Progenitor cell of endocrine pancreas (in vitro differentiated cells): ENCODE data around the gene TRIM49B. TPM values are rescaled to one million over a fixed set of nuclear protein-coding genes. Genes with fewer than 3 reads are reported as not detected.
"Not testable (repeated sequence)": the region's sequence is repeated elsewhere in the genome, so short reads cannot be mapped to it uniquely, and the experiment has no call there.

ENCODE experiments used
- DNase-seq: peaks from one replicate; pipeline ENCODE4 v3.0.0; 2021; ENCODE audit warnings: low spot score; ENCODE audit not compliant: unreplicated experiment
- H3K27ac Mint-ChIP-seq: 2 replicates; pipeline ENCODE4 v1.8.0; 2021; ENCODE audit warnings: mild to moderate bottlenecking, moderate library complexity, mixed read lengths
- H3K27me3 Mint-ChIP-seq: 2 replicates; pipeline ENCODE4 v1.8.0; 2021; ENCODE audit warnings: mixed read lengths
- H3K36me3 Mint-ChIP-seq: 2 replicates; pipeline ENCODE4 v1.8.0; 2022; ENCODE audit warnings: mixed read lengths; ENCODE audit not compliant: insufficient read depth
- H3K4me1 Mint-ChIP-seq: 2 replicates; pipeline ENCODE4 v1.8.0; 2021; ENCODE audit warnings: low read depth, mixed read lengths
- H3K4me3 Mint-ChIP-seq: 2 replicates; pipeline ENCODE4 v1.8.0; 2021; ENCODE audit warnings: low read depth, mild to moderate bottlenecking, moderate library complexity, mixed read lengths
- H3K9me3 Mint-ChIP-seq: 2 replicates; pipeline ENCODE4 v1.8.0; 2021; ENCODE audit warnings: low read depth, mixed read lengths
- long read RNA-seq: library from polyadenylated mRNA; unstranded; transcript quantifications from one replicate; pipeline ENCODE4 v2.0.0, GENCODE V29; 2020
- total RNA-seq: library from RNA; stranded (reverse); gene quantifications from 2 replicates; pipeline ENCODE4 v1.2.1, GENCODE V29; 2021

The TRIM49B gene, protein sequence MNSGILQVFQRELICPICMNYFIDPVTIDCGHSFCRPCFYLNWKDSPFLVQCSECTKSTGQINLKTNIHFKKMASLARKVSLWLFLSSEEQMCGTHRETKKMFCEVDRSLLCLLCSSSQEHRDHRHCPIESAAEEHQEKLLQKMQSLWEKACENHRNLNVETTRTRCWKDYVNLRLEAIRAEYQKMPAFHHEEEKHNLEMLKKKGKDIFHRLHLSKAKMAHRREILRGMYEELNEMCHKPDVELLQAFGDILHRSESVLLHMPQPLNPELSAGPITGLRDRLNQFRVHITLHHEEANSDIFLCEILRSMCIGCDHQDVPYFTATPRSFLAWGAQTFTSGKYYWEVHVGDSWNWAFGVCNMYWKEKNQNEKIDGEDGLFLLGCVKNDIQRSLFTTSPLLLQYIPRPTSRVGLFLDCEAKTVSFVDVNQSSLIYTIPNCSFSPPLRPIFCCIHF
- not detected in 2 replicates for total RNA-seq
- long read RNA-seq: 0 reads

DNA sequence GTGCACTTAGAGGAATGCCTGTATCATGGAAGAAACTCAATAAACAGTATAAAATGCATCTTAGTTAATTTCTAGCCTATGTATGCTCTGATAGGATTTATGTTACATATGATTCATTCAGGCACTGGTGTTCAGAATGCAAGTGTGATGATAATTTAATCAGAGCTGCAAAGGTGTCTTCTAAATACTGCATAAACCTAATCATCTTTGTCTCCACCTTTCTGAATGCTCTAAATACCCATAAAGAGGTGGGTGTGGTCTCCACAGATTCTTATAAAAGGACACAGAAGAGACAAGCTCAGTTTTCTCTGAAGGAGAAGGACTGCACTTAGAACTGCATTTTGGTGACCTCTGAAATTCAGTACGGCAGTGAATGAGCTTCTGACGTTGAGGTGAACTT, at the start of gene TRIM49B:
Gene TRIM49B, plus strand, starts transcription at position 301 of the 400 bp plus-strand sequence. CDS start 2,777 bp downstream, outside the sequence.
- H3K27ac Mint-ChIP-seq, DNase-seq, H3K4me3 Mint-ChIP-seq, H3K4me1 Mint-ChIP-seq, H3K36me3 Mint-ChIP-seq, H3K27me3 Mint-ChIP-seq: not testable (repeated sequence)
- H3K9me3 Mint-ChIP-seq: peaks cover 32% of the 10 kb centered on the region

DNA sequence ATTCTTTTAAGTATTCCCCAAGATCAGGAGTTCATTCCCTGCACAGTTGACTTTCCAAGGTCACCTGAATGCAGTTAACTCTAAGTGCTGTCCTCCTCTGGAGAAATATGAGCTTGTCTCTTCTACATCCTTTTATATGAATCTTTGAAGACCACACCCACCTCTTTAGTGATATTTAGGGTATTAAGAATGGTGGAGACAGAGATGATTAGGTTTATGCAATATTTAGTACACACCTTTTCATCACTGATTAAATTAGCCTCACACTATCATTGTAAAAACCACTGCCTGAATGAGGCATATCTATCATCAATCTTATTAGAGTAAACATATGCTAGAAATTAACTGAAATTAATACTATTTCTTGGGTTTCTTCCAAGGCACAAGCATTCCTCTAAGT, 44.8 kb upstream of the TRIM49B start, which contains the start of gene TRIM51G:
Gene TRIM51G, minus strand, starts transcription at position 101 of the 400 bp plus-strand sequence. CDS start 2,190 bp downstream, outside the sequence.
- H3K27ac Mint-ChIP-seq, H3K4me3 Mint-ChIP-seq, DNase-seq, H3K36me3 Mint-ChIP-seq, H3K27me3 Mint-ChIP-seq, H3K4me1 Mint-ChIP-seq: not testable (repeated sequence)
- H3K9me3 Mint-ChIP-seq: peaks cover 37% of the 10 kb centered on the region

DNA sequence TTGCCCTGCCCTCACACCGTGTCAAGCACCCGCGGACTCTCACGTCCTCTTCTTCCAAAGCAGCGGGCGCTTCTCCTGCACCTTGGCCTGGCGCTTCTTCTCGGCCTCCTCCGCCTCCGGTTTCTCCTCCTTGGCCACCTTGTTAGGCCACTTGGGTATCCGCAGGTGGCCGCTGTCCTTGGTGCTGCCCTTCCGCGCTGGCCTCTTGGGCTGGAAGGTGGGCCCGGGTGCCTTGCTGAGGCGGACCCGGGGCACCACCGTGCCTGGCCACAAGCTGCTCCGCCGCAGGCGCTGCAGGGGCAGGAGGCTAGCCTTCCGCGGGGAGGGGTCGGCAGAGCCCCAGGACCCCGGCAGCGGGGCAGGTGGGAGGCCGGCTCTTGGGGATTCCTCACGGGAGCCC, 19.6 kb downstream of the TRIM49B start:
- H3K4me3 Mint-ChIP-seq, H3K4me1 Mint-ChIP-seq, H3K27ac Mint-ChIP-seq, H3K27me3 Mint-ChIP-seq, H3K36me3 Mint-ChIP-seq, DNase-seq: not testable (repeated sequence)
- peaks cover 23% of the 10 kb centered on the region for H3K9me3 Mint-ChIP-seq

DNA sequence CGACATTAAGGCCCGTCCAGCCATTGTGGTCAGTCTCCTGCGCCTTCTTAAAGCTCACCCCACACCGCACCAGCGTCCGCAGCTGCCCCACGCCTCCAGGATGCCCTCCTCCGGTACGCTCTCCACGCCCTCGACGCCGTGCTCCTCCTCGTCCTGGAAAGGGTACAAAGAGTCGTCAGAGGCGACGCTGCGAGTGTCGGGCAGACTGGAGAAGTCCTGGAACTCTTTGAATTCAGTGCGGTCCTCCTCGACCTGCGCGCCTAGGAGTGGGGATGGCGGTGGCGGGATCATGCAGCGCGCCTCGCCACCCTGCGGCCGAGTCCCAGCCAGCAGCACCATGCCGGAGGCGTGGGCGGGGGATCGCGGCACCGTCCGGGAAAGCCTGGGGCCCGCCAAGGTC, 21.2 kb downstream of the TRIM49B start:
- H3K4me3 Mint-ChIP-seq, H3K27ac Mint-ChIP-seq, H3K4me1 Mint-ChIP-seq, H3K36me3 Mint-ChIP-seq, H3K27me3 Mint-ChIP-seq, DNase-seq: not testable (repeated sequence)
- H3K9me3 Mint-ChIP-seq: peaks cover 27% of the 10 kb centered on the region

DNA sequence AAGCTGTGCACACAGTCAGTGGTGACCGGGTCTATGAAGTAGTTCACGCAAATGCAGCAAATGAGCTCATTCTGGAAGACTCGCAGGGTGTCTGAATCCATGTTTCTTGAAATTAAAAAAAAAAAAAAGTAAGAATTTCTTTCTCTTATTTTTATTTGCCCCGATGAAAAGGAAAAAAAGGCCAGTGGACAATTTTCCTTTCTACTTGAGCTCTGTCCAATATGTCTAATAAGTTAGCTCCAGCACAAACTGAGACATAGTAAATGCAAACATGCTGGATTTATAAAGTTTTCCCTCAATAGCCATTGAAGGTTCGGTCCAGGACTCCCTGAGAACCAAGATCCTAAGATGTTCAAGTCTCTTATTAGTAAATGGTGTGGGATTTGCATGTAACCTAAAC, 30.4 kb downstream of the TRIM49B start, which contains the start of gene TRIM64C:
Gene TRIM64C, minus strand, starts transcription at position 101 of the 400 bp plus-strand sequence. Its CDS starts 0 bp downstream, at position 101.
- H3K4me3 Mint-ChIP-seq, H3K27me3 Mint-ChIP-seq, H3K36me3 Mint-ChIP-seq, H3K4me1 Mint-ChIP-seq, DNase-seq, H3K27ac Mint-ChIP-seq: not testable (repeated sequence)
- H3K9me3 Mint-ChIP-seq: peaks cover 37% of the 10 kb centered on the region

DNA sequence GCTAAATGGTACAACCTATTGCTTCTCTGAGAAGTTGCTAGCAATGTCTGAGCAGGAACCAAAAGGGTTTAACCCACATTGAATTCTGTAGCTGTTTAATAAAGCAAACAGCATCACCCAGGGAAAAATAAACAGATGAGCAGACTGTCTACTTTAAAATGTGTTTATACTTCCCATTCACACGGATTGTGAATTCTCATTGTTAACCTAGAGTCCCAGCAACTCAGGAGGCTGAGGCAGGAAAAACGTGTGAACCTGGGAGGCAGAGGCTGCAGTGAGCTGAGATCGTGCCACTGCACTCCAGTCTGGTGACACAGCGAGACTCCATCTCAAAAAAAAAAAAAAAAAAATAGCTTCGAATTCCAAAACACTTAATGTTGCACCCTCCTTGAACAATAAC, 41.3 kb downstream of the TRIM49B start:
- not testable (repeated sequence) for H3K4me3 Mint-ChIP-seq, H3K27ac Mint-ChIP-seq, DNase-seq, H3K36me3 Mint-ChIP-seq, H3K4me1 Mint-ChIP-seq, H3K27me3 Mint-ChIP-seq
- H3K9me3 Mint-ChIP-seq: peaks cover 46% of the 10 kb centered on the region

Other genes with a start within 250 kb of the TRIM49B start
- not detected in 2 replicates for gene TRIM51G, start 44.9 kb upstream of the TRIM49B start, total RNA-seq
- gene TRIM64C, start 30.3 kb downstream of the TRIM49B start, total RNA-seq: not detected in 2 replicates
- gene FOLH1, start 179.8 kb downstream of the TRIM49B start, total RNA-seq: not detected in 2 replicates